ENCODE measurements around the gene MTCL1. TPM values are rescaled to one million over a fixed set of nuclear protein-coding genes. Genes with fewer than 3 reads are reported as not detected.

MTCL1 gene
- total and polyA plus RNA-seq, 2 experiments from 2014 or later, result 10.6 to 19.7 TPM

DNA sequence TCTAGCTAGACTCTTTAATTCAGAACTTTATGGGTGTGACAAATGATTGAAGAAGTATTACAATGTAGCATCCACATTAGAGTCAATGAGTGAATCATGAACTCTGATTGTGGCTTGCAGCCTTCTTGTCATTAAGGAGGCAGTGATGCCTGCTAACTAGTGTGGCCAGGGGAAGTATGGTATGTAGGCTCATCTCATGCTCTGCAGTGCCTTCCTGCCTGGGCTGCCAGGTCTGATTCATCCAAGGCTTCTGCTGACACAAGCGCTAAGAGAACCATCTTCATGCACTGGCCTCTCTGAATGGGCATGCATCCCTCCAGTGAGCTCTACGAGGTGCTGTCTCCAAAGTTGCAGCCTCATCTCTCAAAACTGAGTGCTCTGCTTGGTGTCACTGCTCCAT lies 144.3 kb downstream of the MTCL1 start:
- Histone ChIP-seq H3K79me2 (no peaks in the 10 kb centered on the region), H3K4me2 (no peak overlapping the region), H3K9me2 (replicated peaks; ENCODE audit: insufficient read depth) (no peaks in the 10 kb centered on the region), H3K9me3 (ENCODE audit: low read depth) (no peaks in the 10 kb centered on the region), H3K4me1 (ENCODE audit: insufficient read depth) (no peaks in the 10 kb centered on the region), H2AFZ (no peak overlapping the region), H3K4me3 (no peak overlapping the region), H3K27me3 (no peaks in the 10 kb centered on the region), H4K20me1 (ENCODE audit: insufficient read depth, poor library complexity, severe bottlenecking) (no peaks in the 10 kb centered on the region), H3K36me3 (replicated peaks; ENCODE audit: insufficient read depth, low read depth) (no peaks in the 10 kb centered on the region), H3K27ac (no peak overlapping the region)
- WGBS (ENCODE audit: low lambda C conversion rate, missing lambda C conversion rate), result 95% methylated on average over 2 of the region's 2 CpGs
- no peak for TF ChIP-seq EZH2phosphoT487 (IDR thresholded peaks at IDR 0.05; ENCODE audit: low read depth, severe bottlenecking, unreplicated experiment)
- no peak for TF ChIP-seq EZH2 (IDR thresholded peaks at IDR 0.05; ENCODE audit: borderline replicate concordance)
- TF ChIP-seq, protein P1, sequence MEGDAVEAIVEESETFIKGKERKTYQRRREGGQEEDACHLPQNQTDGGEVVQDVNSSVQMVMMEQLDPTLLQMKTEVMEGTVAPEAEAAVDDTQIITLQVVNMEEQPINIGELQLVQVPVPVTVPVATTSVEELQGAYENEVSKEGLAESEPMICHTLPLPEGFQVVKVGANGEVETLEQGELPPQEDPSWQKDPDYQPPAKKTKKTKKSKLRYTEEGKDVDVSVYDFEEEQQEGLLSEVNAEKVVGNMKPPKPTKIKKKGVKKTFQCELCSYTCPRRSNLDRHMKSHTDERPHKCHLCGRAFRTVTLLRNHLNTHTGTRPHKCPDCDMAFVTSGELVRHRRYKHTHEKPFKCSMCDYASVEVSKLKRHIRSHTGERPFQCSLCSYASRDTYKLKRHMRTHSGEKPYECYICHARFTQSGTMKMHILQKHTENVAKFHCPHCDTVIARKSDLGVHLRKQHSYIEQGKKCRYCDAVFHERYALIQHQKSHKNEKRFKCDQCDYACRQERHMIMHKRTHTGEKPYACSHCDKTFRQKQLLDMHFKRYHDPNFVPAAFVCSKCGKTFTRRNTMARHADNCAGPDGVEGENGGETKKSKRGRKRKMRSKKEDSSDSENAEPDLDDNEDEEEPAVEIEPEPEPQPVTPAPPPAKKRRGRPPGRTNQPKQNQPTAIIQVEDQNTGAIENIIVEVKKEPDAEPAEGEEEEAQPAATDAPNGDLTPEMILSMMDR (IDR thresholded peaks at IDR 0.05; ENCODE audit: poor library complexity), result no peak
- no peak for DNase-seq (ENCODE audit: low spot score)

DNA sequence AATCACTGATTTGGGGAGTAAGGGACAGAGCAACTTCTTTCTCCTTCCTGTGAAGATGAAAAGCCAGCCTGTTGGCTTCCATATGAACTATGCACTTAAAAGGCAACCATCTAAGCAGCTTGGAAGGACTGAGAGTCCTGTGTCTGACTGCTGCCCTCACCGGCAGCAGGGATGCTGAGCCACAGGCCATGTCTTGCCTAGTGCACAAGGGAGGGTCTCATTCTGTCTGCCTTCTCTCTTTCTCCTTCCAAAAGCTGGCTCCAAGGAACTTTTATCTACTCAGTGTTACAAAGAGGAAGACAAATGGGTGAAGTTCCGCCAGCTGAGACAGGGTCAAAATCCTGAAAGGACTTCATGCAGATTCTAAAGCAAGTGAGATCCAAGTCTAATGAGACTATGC lies 146.3 kb downstream of the MTCL1 start:
- no peak for DNase-seq (ENCODE audit: low spot score)
- no peak overlapping the region for H3K4me2 ChIP-seq
- H3K27me3 ChIP-seq, result no peaks in the 10 kb centered on the region
- no peak overlapping the region for H3K4me3 ChIP-seq
- H3K9me2 ChIP-seq (replicated peaks; ENCODE audit: insufficient read depth), result no peaks in the 10 kb centered on the region
- no peak overlapping the region for H3K27ac ChIP-seq
- no peaks in the 10 kb centered on the region for H3K79me2 ChIP-seq
- H2AFZ ChIP-seq, result no peak overlapping the region
- no peaks in the 10 kb centered on the region for H3K36me3 ChIP-seq (replicated peaks; ENCODE audit: insufficient read depth, low read depth)
- WGBS (ENCODE audit: low lambda C conversion rate, missing lambda C conversion rate), result 97% methylated on average over 2 of the region's 2 CpGs
- no peaks in the 10 kb centered on the region for H3K4me1 ChIP-seq (ENCODE audit: insufficient read depth)
- no peaks in the 10 kb centered on the region for H4K20me1 ChIP-seq (ENCODE audit: insufficient read depth, poor library complexity, severe bottlenecking)
- no peaks in the 10 kb centered on the region for H3K9me3 ChIP-seq (ENCODE audit: low read depth)
- TF ChIP-seq, protein P1 (IDR thresholded peaks at IDR 0.05; ENCODE audit: poor library complexity), result no peak
- TF ChIP-seq EZH2phosphoT487 (IDR thresholded peaks at IDR 0.05; ENCODE audit: low read depth, severe bottlenecking, unreplicated experiment) (no peak), EZH2 (IDR thresholded peaks at IDR 0.05; ENCODE audit: borderline replicate concordance) (no peak)

DNA sequence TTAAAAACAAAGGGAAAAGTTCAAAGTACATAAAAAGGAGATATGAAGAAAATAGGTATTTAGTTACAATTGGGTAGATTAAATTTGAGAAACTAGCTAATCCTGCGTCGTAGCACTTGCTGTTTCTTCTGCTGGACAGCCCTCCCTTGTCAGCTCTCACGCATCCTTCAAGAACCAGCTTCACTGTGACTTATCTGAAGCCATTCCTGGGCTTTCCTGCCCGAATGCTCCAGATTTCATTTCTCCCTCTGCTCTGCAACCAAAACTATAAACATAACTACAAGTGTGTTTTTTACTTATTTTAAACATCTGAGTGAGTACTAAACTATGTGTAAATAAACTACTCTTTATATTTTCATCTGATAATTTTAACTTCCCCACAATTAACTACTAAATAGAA lies 149.2 kb downstream of the MTCL1 start:
- Histone ChIP-seq H3K27me3 (no peaks in the 10 kb centered on the region), H3K4me3 (no peak overlapping the region), H3K4me2 (no peak overlapping the region), H3K9me3 (ENCODE audit: low read depth) (no peaks in the 10 kb centered on the region), H3K9me2 (replicated peaks; ENCODE audit: insufficient read depth) (no peaks in the 10 kb centered on the region), H3K79me2 (no peaks in the 10 kb centered on the region), H3K36me3 (replicated peaks; ENCODE audit: insufficient read depth, low read depth) (no peaks in the 10 kb centered on the region), H2AFZ (no peak overlapping the region), H4K20me1 (ENCODE audit: insufficient read depth, poor library complexity, severe bottlenecking) (no peaks in the 10 kb centered on the region), H3K27ac (no peak overlapping the region), H3K4me1 (ENCODE audit: insufficient read depth) (no peaks in the 10 kb centered on the region)
- WGBS (ENCODE audit: low lambda C conversion rate, missing lambda C conversion rate), result 57% methylated on average over 4 of the region's 4 CpGs
- TF ChIP-seq, protein P1 (IDR thresholded peaks at IDR 0.05; ENCODE audit: poor library complexity), result no peak
- no peak for TF ChIP-seq EZH2phosphoT487 (IDR thresholded peaks at IDR 0.05; ENCODE audit: low read depth, severe bottlenecking, unreplicated experiment)
- no peak for TF ChIP-seq EZH2 (IDR thresholded peaks at IDR 0.05; ENCODE audit: borderline replicate concordance)
- DNase-seq (ENCODE audit: low spot score), result no peak

DNA sequence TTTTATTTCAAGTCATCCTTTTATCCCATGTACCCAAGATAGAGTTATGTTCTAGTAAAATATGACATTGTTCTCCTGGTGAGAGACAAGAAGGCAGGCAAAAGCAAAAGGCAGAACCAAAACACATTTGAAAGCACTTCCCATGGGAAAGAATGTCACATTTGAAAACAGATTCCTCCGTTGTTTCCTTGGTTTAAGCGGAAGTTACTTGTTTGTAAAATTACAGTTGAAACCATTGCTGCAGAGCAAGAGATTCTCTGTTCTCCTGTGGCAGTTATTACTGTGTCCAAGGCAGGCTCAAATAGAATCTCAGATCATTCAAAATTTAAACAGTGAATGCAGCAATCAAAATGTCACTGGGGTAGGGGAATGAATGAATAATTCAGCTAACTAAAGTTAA lies 149.6 kb downstream of the MTCL1 start:
- H3K27me3 ChIP-seq, result no peaks in the 10 kb centered on the region
- H3K4me2 ChIP-seq, result no peak overlapping the region
- 69% methylated on average over 2 of the region's 2 CpGs for WGBS (ENCODE audit: low lambda C conversion rate, missing lambda C conversion rate)

More for the DNA sequence above, 149.6 kb downstream of the MTCL1 start:
- H3K27ac ChIP-seq, result no peak overlapping the region
- H3K4me1 ChIP-seq (ENCODE audit: insufficient read depth), result no peaks in the 10 kb centered on the region
- H3K9me2 ChIP-seq (replicated peaks; ENCODE audit: insufficient read depth), result no peaks in the 10 kb centered on the region
- no peaks in the 10 kb centered on the region for H3K36me3 ChIP-seq (replicated peaks; ENCODE audit: insufficient read depth, low read depth)
- TF ChIP-seq, protein P1 (IDR thresholded peaks at IDR 0.05; ENCODE audit: poor library complexity), result no peak
- TF ChIP-seq EZH2 (IDR thresholded peaks at IDR 0.05; ENCODE audit: borderline replicate concordance) (no peak), EZH2phosphoT487 (IDR thresholded peaks at IDR 0.05; ENCODE audit: low read depth, severe bottlenecking, unreplicated experiment) (no peak)
- H4K20me1 ChIP-seq (ENCODE audit: insufficient read depth, poor library complexity, severe bottlenecking), result no peaks in the 10 kb centered on the region
- H3K79me2 ChIP-seq, result no peaks in the 10 kb centered on the region
- no peak for DNase-seq (ENCODE audit: low spot score)
- H2AFZ ChIP-seq, result no peak overlapping the region
- no peak overlapping the region for H3K4me3 ChIP-seq
- no peaks in the 10 kb centered on the region for H3K9me3 ChIP-seq (ENCODE audit: low read depth)

All from hepatocyte (in vitro differentiated cells).